ENCODE data around the gene HS2ST1. TPM values are rescaled to one million over a fixed set of nuclear protein-coding genes. Genes with fewer than 3 reads are reported as not detected.

HS2ST1 gene
- total RNA-seq, 1 experiment from 2014 or later = 30.1 TPM

DNA sequence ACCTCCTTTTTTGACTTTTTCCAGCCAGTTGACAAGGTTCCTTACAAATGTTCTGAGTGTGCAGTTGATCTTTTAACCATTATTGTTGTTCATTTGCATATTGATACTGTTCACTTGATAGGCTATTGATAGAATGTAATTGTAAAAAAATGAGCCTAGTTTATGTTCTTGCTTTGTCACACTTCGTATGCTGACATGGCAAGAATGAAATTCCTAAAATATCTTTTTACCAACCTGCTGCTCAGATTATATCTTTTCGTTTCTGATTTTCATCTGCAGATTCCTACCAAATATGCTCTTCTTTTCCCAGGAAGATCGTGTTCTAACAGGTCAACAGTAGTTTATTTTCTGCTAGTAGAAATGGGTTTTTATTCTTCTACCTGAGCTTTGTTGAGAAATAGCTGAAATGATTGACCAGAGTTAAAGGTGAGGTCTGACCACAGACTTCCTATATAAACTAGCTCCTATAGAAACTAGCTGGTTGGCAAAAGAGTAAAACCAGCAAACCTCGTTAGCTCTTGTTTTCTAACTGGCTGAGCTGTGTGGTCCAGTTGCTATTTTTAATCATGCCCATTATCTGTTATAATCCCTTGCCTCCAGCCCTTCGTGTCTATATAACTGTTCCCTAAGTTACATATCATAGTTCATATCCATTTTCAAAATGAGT lies 174.8 kb downstream of the HS2ST1 start:
- Histone ChIP-seq H3K9me2 (ENCODE audit: insufficient read depth) (0 out of 2 replicates have a peak, but pooled peaks cover 3% of the 10 kb centered on the region), H3K27ac (ENCODE audit: low read depth, low read length) (no peak overlapping the region), H3K4me2 (ENCODE audit: low read length) (no peak overlapping the region), H3K9me3 (ENCODE audit: control insufficient read depth in 1 of 2, insufficient read depth in 1 of 2, low read depth in 1 of 2, low read length in 2 of 2) (no peaks in the 10 kb centered on the region), H3K4me1 (ENCODE audit: control insufficient read depth in 1 of 2, insufficient read depth in 2 of 2, low read length in 2 of 2) (no peaks in the 10 kb centered on the region), H2AFZ (ENCODE audit: low read depth, low read length, poor library complexity, severe bottlenecking) (no peak overlapping the region), H3K27me3 (ENCODE audit: insufficient read depth, low read length) (no peaks in the 10 kb centered on the region), H3K4me3 (replicated peaks in 1 of 2; ENCODE audit: low read depth in 1 of 2, low read length in 2 of 2) (no peak overlapping the region), H4K20me1 (ENCODE audit: insufficient read depth) (no peaks in the 10 kb centered on the region), H3K36me3 (ENCODE audit: control insufficient read depth in 1 of 2, insufficient read depth in 2 of 2, low read length in 2 of 2) (no peaks in the 10 kb centered on the region), H3K9ac (ENCODE audit: low read length) (no peak overlapping the region), H3K79me2 (ENCODE audit: insufficient read depth, low read length) (no peaks in the 10 kb centered on the region)
- no peak for DNase-seq (ENCODE audit: low read depth, low spot score)
- TF ChIP-seq FOSL1 (IDR thresholded peaks at IDR 0.05; ENCODE audit: low read depth) = no peak
- no peak for TF ChIP-seq POLR2AphosphoS5 (IDR thresholded peaks at IDR 0.05; ENCODE audit: low read depth, low read length)
- TF ChIP-seq EZH2phosphoT487 (IDR thresholded peaks at IDR 0.05; ENCODE audit: borderline replicate concordance) = no peak
- ChIA-PET CTCF (no interaction called here), POLR2A (no interaction called here), RAD21 (ENCODE audit: low non-redundant PET in 1 of 2, low total read pairs in 2 of 2, uncharacterized antibody in 2 of 2, unreplicated experiment in 2 of 2) (no interaction called here)
- intact Hi-C loops (cut with micrococcal nuclease) = loop anchor here (10.0 kb wide), 2 partner anchors 614 to 704 kb away; no protein-coding TSS in a partner anchor
- ATAC-seq = no peak
- BruUV-seq (replicated peaks) = no TSS peak

DNA sequence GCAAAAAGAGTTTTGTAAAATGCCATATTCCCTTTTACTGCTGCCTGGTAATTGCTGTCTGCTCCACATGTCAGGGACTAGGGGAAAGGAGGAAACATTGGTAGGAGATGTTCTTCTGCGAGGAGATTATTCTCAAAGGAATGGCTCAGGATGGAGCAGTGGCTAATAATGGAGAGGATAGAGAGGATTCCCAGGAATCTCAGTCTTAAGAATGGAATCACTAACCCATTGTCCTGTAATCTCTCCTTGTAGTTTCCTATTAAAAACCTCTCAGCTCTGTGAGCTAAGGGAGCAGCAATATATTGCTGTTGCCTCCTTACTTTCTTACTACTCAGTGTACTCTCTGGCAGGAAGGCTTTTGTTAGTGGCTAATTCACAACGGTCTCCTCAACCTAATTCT lies 175.4 kb downstream of the HS2ST1 start:
- no peak overlapping the region for H3K9ac ChIP-seq (ENCODE audit: low read length)
- H3K4me3 ChIP-seq (replicated peaks in 1 of 2; ENCODE audit: low read depth in 1 of 2, low read length in 2 of 2) = no peak overlapping the region
- H4K20me1 ChIP-seq (ENCODE audit: insufficient read depth) = no peaks in the 10 kb centered on the region
- ChIA-PET POLR2A (no interaction called here), CTCF (no interaction called here), RAD21 (ENCODE audit: low non-redundant PET in 1 of 2, low total read pairs in 2 of 2, uncharacterized antibody in 2 of 2, unreplicated experiment in 2 of 2) (no interaction called here)
- H3K9me2 ChIP-seq (ENCODE audit: insufficient read depth) = 0 out of 2 replicates have a peak, but pooled peaks cover 3% of the 10 kb centered on the region
- H3K36me3 ChIP-seq (ENCODE audit: control insufficient read depth in 1 of 2, insufficient read depth in 2 of 2, low read length in 2 of 2) = no peaks in the 10 kb centered on the region
- ATAC-seq (no peak), DNase-seq (ENCODE audit: low read depth, low spot score) (no peak)
- H2AFZ ChIP-seq (ENCODE audit: low read depth, low read length, poor library complexity, severe bottlenecking) = no peak overlapping the region
- H3K9me3 ChIP-seq (ENCODE audit: control insufficient read depth in 1 of 2, insufficient read depth in 1 of 2, low read depth in 1 of 2, low read length in 2 of 2) = no peaks in the 10 kb centered on the region
- no peaks in the 10 kb centered on the region for H3K79me2 ChIP-seq (ENCODE audit: insufficient read depth, low read length)
- TF ChIP-seq, protein P1, sequence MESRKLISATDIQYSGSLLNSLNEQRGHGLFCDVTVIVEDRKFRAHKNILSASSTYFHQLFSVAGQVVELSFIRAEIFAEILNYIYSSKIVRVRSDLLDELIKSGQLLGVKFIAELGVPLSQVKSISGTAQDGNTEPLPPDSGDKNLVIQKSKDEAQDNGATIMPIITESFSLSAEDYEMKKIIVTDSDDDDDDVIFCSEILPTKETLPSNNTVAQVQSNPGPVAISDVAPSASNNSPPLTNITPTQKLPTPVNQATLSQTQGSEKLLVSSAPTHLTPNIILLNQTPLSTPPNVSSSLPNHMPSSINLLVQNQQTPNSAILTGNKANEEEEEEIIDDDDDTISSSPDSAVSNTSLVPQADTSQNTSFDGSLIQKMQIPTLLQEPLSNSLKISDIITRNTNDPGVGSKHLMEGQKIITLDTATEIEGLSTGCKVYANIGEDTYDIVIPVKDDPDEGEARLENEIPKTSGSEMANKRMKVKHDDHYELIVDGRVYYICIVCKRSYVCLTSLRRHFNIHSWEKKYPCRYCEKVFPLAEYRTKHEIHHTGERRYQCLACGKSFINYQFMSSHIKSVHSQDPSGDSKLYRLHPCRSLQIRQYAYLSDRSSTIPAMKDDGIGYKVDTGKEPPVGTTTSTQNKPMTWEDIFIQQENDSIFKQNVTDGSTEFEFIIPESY (IDR thresholded peaks at IDR 0.05; ENCODE audit: extremely low read depth, insufficient replicate concordance, low read length) = no peak
- TF ChIP-seq POLR2A (IDR thresholded peaks at IDR 0.05; ENCODE audit: borderline replicate concordance, extremely low read depth, insufficient read depth, insufficient read length) (no peak), YY1 (IDR thresholded peaks at IDR 0.05; ENCODE audit: extremely low read depth, insufficient replicate concordance, low read depth, low read length) (no peak), ZNF274 (IDR thresholded peaks at IDR 0.05; ENCODE audit: low read depth, low read length) (no peak), ZFX (IDR thresholded peaks at IDR 0.05) (no peak)
- TF ChIP-seq, protein P2, sequence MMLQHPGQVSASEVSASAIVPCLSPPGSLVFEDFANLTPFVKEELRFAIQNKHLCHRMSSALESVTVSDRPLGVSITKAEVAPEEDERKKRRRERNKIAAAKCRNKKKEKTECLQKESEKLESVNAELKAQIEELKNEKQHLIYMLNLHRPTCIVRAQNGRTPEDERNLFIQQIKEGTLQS (IDR thresholded peaks at IDR 0.05) = no peak
- TF ChIP-seq, protein P3, sequence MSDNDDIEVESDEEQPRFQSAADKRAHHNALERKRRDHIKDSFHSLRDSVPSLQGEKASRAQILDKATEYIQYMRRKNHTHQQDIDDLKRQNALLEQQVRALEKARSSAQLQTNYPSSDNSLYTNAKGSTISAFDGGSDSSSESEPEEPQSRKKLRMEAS (IDR thresholded peaks at IDR 0.05) = no peak
- no peaks in the 10 kb centered on the region for H3K27me3 ChIP-seq (ENCODE audit: insufficient read depth, low read length)
- no peak overlapping the region for H3K27ac ChIP-seq (ENCODE audit: low read depth, low read length)
- no peaks in the 10 kb centered on the region for H3K4me1 ChIP-seq (ENCODE audit: control insufficient read depth in 1 of 2, insufficient read depth in 2 of 2, low read length in 2 of 2)
- no TSS peak for BruUV-seq (replicated peaks)
- no peak overlapping the region for H3K4me2 ChIP-seq (ENCODE audit: low read length)
- intact Hi-C loops (cut with micrococcal nuclease) = loop anchor here (10.0 kb wide), 2 partner anchors 615 to 705 kb away; no protein-coding TSS in a partner anchor

Data from HCT116 (cell line).